Keratinocyte (primary cell): ENCODE data around the gene ABCA8. TPM values are rescaled to one million over a fixed set of nuclear protein-coding genes. Genes with fewer than 3 reads are reported as not detected.

Experiments used
- DNase-seq: peaks from one replicate; pipeline ENCODE4 v3.0.0-alpha.2; 2011; ENCODE audit warnings: low read depth, missing footprints, low spot score
- FAIRE-seq: peaks from 2 replicates; lab custom pipeline; 2011; peaks lifted over from hg19 to GRCh38; lab: Jason Lieb, UNC
- H2AFZ ChIP-seq: 2 replicates; pipeline ENCODE4 v1.6.0; 2012; ENCODE audit warnings: low read length, control low read depth, inconsistent platforms; ENCODE audit not compliant: control insufficient read depth
- H3K27ac ChIP-seq: 2 replicates; pipeline ENCODE4 v1.5.1; 2011; ENCODE audit warnings: low read length; ENCODE audit not compliant: control insufficient read depth, insufficient read depth
- H3K27me3 ChIP-seq: 3 replicates; pipeline ENCODE4 v1.6.0; 2011; ENCODE audit warnings: low read length; ENCODE audit not compliant: control insufficient read depth, insufficient read depth; ENCODE audit errors: extremely low read depth
- H3K36me3 ChIP-seq, 2 experiments: 2 replicates in 1 of 2; 3 replicates in 1 of 2; pipeline ENCODE4 v1.5.1; 2011; ENCODE audit warnings: low read length in 2 of 2, mild to moderate bottlenecking in 1 of 2; ENCODE audit not compliant: control insufficient read depth in 2 of 2, insufficient read depth in 2 of 2; ENCODE audit errors: extremely low read depth in 1 of 2
- H3K4me1 ChIP-seq: 3 replicates; pipeline ENCODE4 v1.5.1; 2011; ENCODE audit warnings: low read length; ENCODE audit not compliant: control insufficient read depth, insufficient read depth; ENCODE audit errors: extremely low read depth
- H3K4me2 ChIP-seq: 3 replicates; pipeline ENCODE4 v1.6.0; 2011; ENCODE audit warnings: low read depth, low read length; ENCODE audit not compliant: control insufficient read depth, insufficient read depth; ENCODE audit errors: extremely low read depth
- H3K4me3 ChIP-seq, 3 experiments: fragments of 200-600 bp in 1 of 3; sonication (generic) in 1 of 3; 2 replicates in 2 of 3; 3 replicates in 1 of 3; pipeline ENCODE4 v1.5.1; 2011 to 2016; ENCODE audit warnings: low read length in 3 of 3, mild to moderate bottlenecking in 3 of 3, control low read depth in 2 of 3, inconsistent platforms in 1 of 3, low read depth in 1 of 3, mixed read lengths in 1 of 3, mixed run types in 1 of 3, moderate library complexity in 1 of 3; ENCODE audit not compliant: control insufficient read depth in 2 of 3, insufficient read depth in 2 of 3; ENCODE audit errors: extremely low read depth in 1 of 3
- H3K79me2 ChIP-seq: 2 replicates; pipeline ENCODE4 v1.6.0; 2012; ENCODE audit warnings: low read length; ENCODE audit not compliant: control insufficient read depth, insufficient read depth
- H3K9ac ChIP-seq: 3 replicates; pipeline ENCODE4 v1.6.0; 2011; ENCODE audit warnings: low read length; ENCODE audit not compliant: control insufficient read depth, insufficient read depth; ENCODE audit errors: extremely low read depth
- H3K9me1 ChIP-seq: 3 replicates; pipeline ENCODE4 v1.6.0; 2011; ENCODE audit warnings: low read length; ENCODE audit not compliant: control insufficient read depth, insufficient read depth; ENCODE audit errors: extremely low read depth
- H3K9me3 ChIP-seq: 2 replicates; pipeline ENCODE4 v1.5.1; 2012; ENCODE audit warnings: low read depth, low read length; ENCODE audit not compliant: control insufficient read depth
- H4K20me1 ChIP-seq: 3 replicates; pipeline ENCODE4 v1.6.0; 2011; ENCODE audit warnings: low read length; ENCODE audit not compliant: control insufficient read depth, insufficient read depth; ENCODE audit errors: extremely low read depth
- EZH2 ChIP-seq: IDR thresholded peaks from one replicate; pipeline ENCODE4 v1.6.1; 2012; ENCODE audit warnings: inconsistent platforms, mild to moderate bottlenecking, low read length, moderate library complexity
- dilution Hi-C: fragments of 300-500 bp; cut with MboI; formaldehyde crosslinking; loops from one replicate; pipeline ENCODE4 v1.7.0; 2020; ENCODE audit warnings: low sequenced_read_pairs; ENCODE audit not compliant: extremely low pct_ligation_motif_present
- polyA plus RNA-seq, 5 experiments: library from polyadenylated mRNA; depleted of rRNA in 3 of 5; stranded (reverse) in 3 of 5; stranded (forward) in 1 of 5; unstranded in 1 of 5; fragments of >200 nt; gene quantifications; 1 replicate in 1 of 5; 2 replicates in 3 of 5; 3 replicates in 1 of 5; pipeline versions ENCODE4 v1.2.1 to v1.2.3, GENCODE V29; 2011 to 2012; ENCODE audit warnings: missing spikeins in 2 of 5, low read depth in 1 of 5, low replicate concordance in 1 of 5
- TF ChIP-seq, protein P1 (sequence below), 3 experiments: IDR thresholded peaks in 1 of 3; conservative IDR thresholded peaks in 1 of 3; optimal IDR thresholded peaks in 1 of 3; 2 replicates in 2 of 3; 3 replicates in 1 of 3; pipeline versions ENCODE3 to v1.5.1; 2011; ENCODE audit warnings: low read length in 3 of 3, mild to moderate bottlenecking in 3 of 3, moderate library complexity in 2 of 3, control low read depth in 1 of 3, inconsistent platforms in 1 of 3; ENCODE audit not compliant: insufficient read depth in 2 of 3; ENCODE audit errors: extremely low read depth in 1 of 3

Gene ABCA8
- polyA plus RNA-seq, 1 donor (not counting 4 experiments of a cell fraction or from before 2014, with no cell fraction given) = 0.01 TPM

DNA sequence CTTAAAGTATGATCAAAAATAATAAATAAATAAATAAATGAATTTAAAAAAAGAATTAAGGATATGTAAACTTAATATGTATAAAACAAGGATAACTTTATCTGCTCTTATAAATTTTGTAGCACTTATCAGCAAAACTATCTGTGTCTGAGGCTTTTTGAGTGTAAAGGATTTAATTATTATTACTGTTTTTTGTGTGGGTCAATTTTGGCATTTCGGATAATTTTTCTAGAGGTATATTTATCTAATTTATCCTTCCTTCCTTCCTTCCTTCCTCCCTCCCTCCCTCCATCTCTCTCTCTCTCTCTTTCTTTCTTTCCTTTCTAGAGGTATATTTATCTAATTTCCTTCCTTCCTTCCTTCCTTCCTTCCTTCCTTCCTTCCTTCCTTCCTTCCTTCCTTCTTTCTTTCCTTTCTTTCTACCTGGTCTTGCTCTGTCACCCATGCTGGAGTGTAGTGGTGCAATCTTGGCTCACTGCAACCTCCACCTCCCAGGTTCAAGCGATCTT lies 120.8 kb downstream of the ABCA8 start:
- dilution Hi-C loops = no loop called here
- no peak overlapping the region for H3K27ac ChIP-seq
- no peak for TF ChIP-seq EZH2
- TF ChIP-seq, protein P1, sequence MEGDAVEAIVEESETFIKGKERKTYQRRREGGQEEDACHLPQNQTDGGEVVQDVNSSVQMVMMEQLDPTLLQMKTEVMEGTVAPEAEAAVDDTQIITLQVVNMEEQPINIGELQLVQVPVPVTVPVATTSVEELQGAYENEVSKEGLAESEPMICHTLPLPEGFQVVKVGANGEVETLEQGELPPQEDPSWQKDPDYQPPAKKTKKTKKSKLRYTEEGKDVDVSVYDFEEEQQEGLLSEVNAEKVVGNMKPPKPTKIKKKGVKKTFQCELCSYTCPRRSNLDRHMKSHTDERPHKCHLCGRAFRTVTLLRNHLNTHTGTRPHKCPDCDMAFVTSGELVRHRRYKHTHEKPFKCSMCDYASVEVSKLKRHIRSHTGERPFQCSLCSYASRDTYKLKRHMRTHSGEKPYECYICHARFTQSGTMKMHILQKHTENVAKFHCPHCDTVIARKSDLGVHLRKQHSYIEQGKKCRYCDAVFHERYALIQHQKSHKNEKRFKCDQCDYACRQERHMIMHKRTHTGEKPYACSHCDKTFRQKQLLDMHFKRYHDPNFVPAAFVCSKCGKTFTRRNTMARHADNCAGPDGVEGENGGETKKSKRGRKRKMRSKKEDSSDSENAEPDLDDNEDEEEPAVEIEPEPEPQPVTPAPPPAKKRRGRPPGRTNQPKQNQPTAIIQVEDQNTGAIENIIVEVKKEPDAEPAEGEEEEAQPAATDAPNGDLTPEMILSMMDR (optimal IDR thresholded peaks at IDR 0.05 in 1 of 3, IDR thresholded peaks at IDR 0.05 in 1 of 3, conservative IDR thresholded peaks at IDR 0.05 in 1 of 3; ENCODE audit: extremely low read depth in 1 of 3, insufficient read depth in 2 of 3, low read length in 3 of 3) = no peak

DNA sequence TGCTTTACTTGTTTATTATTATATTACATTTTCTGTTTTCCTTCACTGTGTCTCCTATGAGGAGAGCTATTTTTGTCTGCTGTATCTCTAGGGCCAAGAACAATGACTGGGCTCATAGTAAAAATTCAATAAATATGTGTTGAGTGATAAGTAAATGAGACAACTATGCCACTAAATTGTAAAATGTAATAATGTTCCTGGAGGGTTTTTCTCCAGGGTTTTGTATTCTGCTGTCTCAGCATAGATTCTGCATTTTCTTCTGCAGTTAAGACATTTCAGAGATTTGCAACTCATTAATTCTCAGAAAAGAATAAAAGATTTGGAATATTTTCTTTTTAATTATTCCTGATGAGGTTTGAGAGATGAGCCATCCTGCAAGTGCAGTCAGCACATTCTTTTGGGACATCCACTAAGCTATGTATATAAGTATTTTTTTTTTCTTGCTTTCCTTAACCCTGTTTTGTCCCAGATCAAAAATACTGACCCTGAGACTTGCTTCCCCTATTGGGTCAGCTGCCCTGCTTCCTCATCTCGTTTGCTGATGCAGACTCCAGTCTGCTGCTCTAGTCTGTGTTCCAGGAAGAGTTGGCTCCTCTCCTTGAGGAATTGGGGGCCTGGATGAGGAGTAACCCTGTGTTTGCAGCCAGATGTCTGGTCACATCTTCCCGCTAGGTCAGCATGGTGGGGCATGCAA lies 122.9 kb downstream of the ABCA8 start:
- H3K9ac ChIP-seq = no peak overlapping the region
- H3K4me2 ChIP-seq = no peak overlapping the region
- H3K4me1 ChIP-seq = no peaks in the 10 kb centered on the region
- H3K9me3 ChIP-seq = no peaks in the 10 kb centered on the region
- FAIRE-seq (no peak), DNase-seq (no peak)
- dilution Hi-C loops = no loop called here
- H4K20me1 ChIP-seq = no peaks in the 10 kb centered on the region
- no peak overlapping the region for H3K27ac ChIP-seq
- no peaks in the 10 kb centered on the region for H3K79me2 ChIP-seq
- no peak overlapping the region for H2AFZ ChIP-seq
- no peak for TF ChIP-seq EZH2
- TF ChIP-seq, protein P1 (optimal IDR thresholded peaks at IDR 0.05 in 1 of 3, IDR thresholded peaks at IDR 0.05 in 1 of 3, conservative IDR thresholded peaks at IDR 0.05 in 1 of 3; ENCODE audit: extremely low read depth in 1 of 3, insufficient read depth in 2 of 3, low read length in 3 of 3) = no peak
- H3K36me3 ChIP-seq = no peaks in the 10 kb centered on the region
- no peak overlapping the region for H3K4me3 ChIP-seq
- H3K9me1 ChIP-seq = no peaks in the 10 kb centered on the region
- H3K27me3 ChIP-seq = no peaks in the 10 kb centered on the region

More for the DNA sequence above, 120.8 kb downstream of the ABCA8 start:
- Histone ChIP-seq H3K27me3 (no peaks in the 10 kb centered on the region), H3K4me2 (no peak overlapping the region), H3K79me2 (no peaks in the 10 kb centered on the region), H3K9me3 (no peaks in the 10 kb centered on the region), H3K4me3 (no peak overlapping the region), H4K20me1 (no peaks in the 10 kb centered on the region), H3K4me1 (no peaks in the 10 kb centered on the region), H3K9ac (no peak overlapping the region), H2AFZ (no peak overlapping the region), H3K9me1 (no peaks in the 10 kb centered on the region), H3K36me3 (no peaks in the 10 kb centered on the region)
- no peak for FAIRE-seq
- DNase-seq = no peak
